ENCODE measurements around the gene SPATA12. TPM values are rescaled to one million over a fixed set of nuclear protein-coding genes. Genes with fewer than 3 reads are reported as not detected.

The SPATA12 gene
- total RNA-seq, 1 experiment from 2014 or later = 0.22 TPM

DNA sequence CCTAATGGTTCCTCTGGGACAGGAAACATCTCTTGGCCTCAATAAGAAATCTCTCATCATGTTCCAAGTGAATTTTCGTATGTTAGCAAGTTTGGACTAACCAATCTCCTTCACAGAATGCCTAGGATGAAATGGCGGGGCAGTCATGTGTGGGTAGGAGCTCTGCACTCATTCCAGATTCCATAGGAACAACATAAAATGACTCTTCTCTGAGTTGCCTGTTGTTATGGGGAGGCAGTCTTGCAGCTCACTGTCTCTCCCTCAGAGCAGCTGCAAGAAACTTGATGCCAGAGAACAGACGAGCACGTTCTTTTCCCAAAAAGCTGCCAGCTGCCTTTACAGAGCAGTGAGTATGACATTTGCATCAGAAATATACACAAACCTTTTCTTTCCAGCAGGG lies 34.1 kb downstream of the SPATA12 start:
- DNase-seq = no peak
- H3K4me2 ChIP-seq (ENCODE audit: insufficient read depth, insufficient read length, low read length) = no peak overlapping the region
- no peak overlapping the region for H2BK12ac ChIP-seq (ENCODE audit: insufficient read length, low read depth, low read length)
- no peak overlapping the region for H3K4me3 Mint-ChIP-seq
- H4K8ac ChIP-seq (replicated peaks; ENCODE audit: insufficient read length, low read depth, low read length) = no peak overlapping the region
- no peak overlapping the region for H3K27ac ChIP-seq (ENCODE audit: insufficient read length, low read depth, low read length)
- H2BK120ac ChIP-seq (ENCODE audit: low read depth, low read length, poor library complexity, severe bottlenecking) = no peak overlapping the region
- no peak overlapping the region for H3K56ac ChIP-seq (ENCODE audit: insufficient read length, low read depth, low read length)
- H3K9ac ChIP-seq (ENCODE audit: extremely low read depth, insufficient read length, low read length) = no peak overlapping the region
- H2BK15ac ChIP-seq (ENCODE audit: low read depth, low read length) = no peak overlapping the region
- no peaks in the 10 kb centered on the region for H3K4me1 ChIP-seq (ENCODE audit: insufficient read depth, low read length)
- peaks cover 9 to 11% of the 10 kb centered on the region in 2 experiments for H3K4me1 Mint-ChIP-seq
- no peak overlapping the region for H2BK20ac ChIP-seq (ENCODE audit: low read depth, low read length, poor library complexity, severe bottlenecking)
- no peak overlapping the region for H3T11ph ChIP-seq (ENCODE audit: low read length)
- H3K14ac ChIP-seq (ENCODE audit: insufficient read depth, low read length) = no peak overlapping the region
- H3K79me1 ChIP-seq (ENCODE audit: insufficient read depth, low read depth, low read length, poor library complexity, severe bottlenecking) = no peaks in the 10 kb centered on the region
- H3K27me3 ChIP-seq (ENCODE audit: insufficient read depth, low read length) = no peaks in the 10 kb centered on the region
- H3K36me3 Mint-ChIP-seq (ENCODE audit: insufficient read depth in 1 of 3, low read depth in 3 of 3) = peaks cover 17 to 33% (median 31%) of the 10 kb centered on the region in 3 experiments; a peak in 5 of 7 replicates
- H3K9me3 ChIP-seq (ENCODE audit: control insufficient read depth, low read depth, low read length) = no peaks in the 10 kb centered on the region
- H3K27me3 Mint-ChIP-seq (ENCODE audit: low read depth) = no peaks in the 10 kb centered on the region
- H2AFZ ChIP-seq (ENCODE audit: low read length) = no peak overlapping the region
- no peak overlapping the region for H4K5ac ChIP-seq (ENCODE audit: insufficient read length, low read depth, low read length)
- H3K18ac ChIP-seq (ENCODE audit: insufficient read length, low read depth, low read length) = no peak overlapping the region
- no peak for TF ChIP-seq CTCF (conservative IDR thresholded peaks at IDR 0.05)
- H3K23me2 ChIP-seq (ENCODE audit: insufficient read length, low read depth, low read length, poor library complexity, severe bottlenecking) = no peaks in the 10 kb centered on the region
- no CpG with 5 or more reads among the region's 4 CpGs for WGBS (ENCODE audit: extremely low coverage, insufficient read length, low lambda C conversion rate)
- no peak overlapping the region for H4K91ac ChIP-seq (ENCODE audit: insufficient read length, low read depth, low read length)
- H3K27ac Mint-ChIP-seq = peak overlapping the region in 2 of 3 experiments; percentile 30 to 61; a peak in 3 of 7 replicates
- no peak overlapping the region for H2BK5ac ChIP-seq (ENCODE audit: insufficient read length, low read length)
- no peak overlapping the region for H2AK5ac ChIP-seq (ENCODE audit: insufficient read length, low read length)
- no peak overlapping the region for H3K23ac ChIP-seq (ENCODE audit: insufficient read length, low read depth, low read length)
- no peaks in the 10 kb centered on the region for H3K9me3 Mint-ChIP-seq
- no peaks in the 10 kb centered on the region for H3K79me2 ChIP-seq (ENCODE audit: insufficient read depth, low read length)
- no peak overlapping the region for H3K4ac ChIP-seq (ENCODE audit: low read depth, low read length)
- H4K20me1 ChIP-seq (ENCODE audit: control insufficient read depth, insufficient read depth, insufficient read length) = no peaks in the 10 kb centered on the region
